Fibroblast of skin of abdomen (primary cell): ENCODE results near the gene FAM25A.
A peak's percentile ranks its signal among the peaks of the same experiment; 100 is the strongest.
"Not testable (repeated sequence)": the region's sequence is repeated elsewhere in the genome, so short reads cannot be mapped to it uniquely, and the experiment has no call there.

Experiments used
- DNase-seq: peaks from one replicate; pipeline ENCODE4 v3.0.0-alpha.2; 2013

FAM25A gene

GRCh38 chr10:87013528-87013927 lies 6.6 kb upstream of the FAM25A start:
- DNase-seq = not testable (repeated sequence)

- DNase-seq = not testable (repeated sequence)
Observed at GRCh38 chr10:87014986-87015716, 4.9 kb upstream of the FAM25A start.

- not testable (repeated sequence) for DNase-seq
Observed at GRCh38 chr10:87018127-87018526, 2.0 kb upstream of the FAM25A start.

- not testable (repeated sequence) for DNase-seq
Observed at GRCh38 chr10:87019066-87019465, 1.0 kb upstream of the FAM25A start.

GRCh38 chr10:87019504-87019903 lies 590 bp upstream of the FAM25A start:
- not testable (repeated sequence) for DNase-seq

- DNase-seq = peak; percentile 81
Observed at GRCh38 chr10:87025285-87025958, 5.3 kb downstream of the FAM25A start.

GRCh38 chr10:87026747-87027508 lies 6.8 kb downstream of the FAM25A start:
- not testable (repeated sequence) for DNase-seq

GRCh38 chr10:87030419-87030818 lies 10.3 kb downstream of the FAM25A start:
- not testable (repeated sequence) for DNase-seq

- DNase-seq = no peak
Observed at GRCh38 chr10:87030912-87031635, 11.0 kb downstream of the FAM25A start.

- DNase-seq = no peak
Observed at GRCh38 chr10:87036623-87037022, 16.5 kb downstream of the FAM25A start.

GRCh38 chr10:87038286-87038717 lies 18.2 kb downstream of the FAM25A start:
- DNase-seq = no peak

- DNase-seq = no peak
Observed at GRCh38 chr10:87038786-87039185, 18.7 kb downstream of the FAM25A start.

GRCh38 chr10:87043579-87043978 lies 23.5 kb downstream of the FAM25A start:
- DNase-seq = not testable (repeated sequence)

GRCh38 chr10:87045434-87045938 lies 25.4 kb downstream of the FAM25A start:
- DNase-seq = no peak

GRCh38 chr10:87053111-87053510 lies 33.0 kb downstream of the FAM25A start:
- no peak for DNase-seq

- no peak for DNase-seq
Observed at GRCh38 chr10:87053577-87054181, 33.6 kb downstream of the FAM25A start.

GRCh38 chr10:87054373-87055295 lies 34.5 kb downstream of the FAM25A start:
- peak; percentile 64 for DNase-seq

GRCh38 chr10:87058171-87058570 lies 38.1 kb downstream of the FAM25A start:
- no peak for DNase-seq

GRCh38 chr10:87059401-87059800 lies 39.3 kb downstream of the FAM25A start:
- no peak for DNase-seq

GRCh38 chr10:87060280-87060928 lies 40.3 kb downstream of the FAM25A start:
- DNase-seq = no peak
